Endometrial microvascular endothelial cells (primary cell): Measurements from ENCODE around the gene RPH3AL. TPM values are rescaled to one million over a fixed set of nuclear protein-coding genes. Genes with fewer than 3 reads are reported as not detected.
"Not testable (repeated sequence)": the region's sequence is repeated elsewhere in the genome, so short reads cannot be mapped to it uniquely, and the experiment has no call there.

Experiments
- in situ Hi-C: cut with HindIII; loops from 2 replicates; pipeline ENCODE4 v1.10.0; 2017; ENCODE audit warnings: low sequenced_read_pairs, low pct_unique_long_range_greater_than_20kb; ENCODE audit errors: inconsistent ontology term
- total RNA-seq: library from RNA; depleted of rRNA; stranded (reverse); fragments of >200 nt; gene quantifications from one replicate; pipeline ENCODE4 v1.2.3, GENCODE V29; 2015; ENCODE audit errors: inconsistent ontology term

RPH3AL gene
- total RNA-seq, 1 donor from 2014 or later = 41.1 TPM

GRCh38 chr17:236641-237405, 115.8 kb downstream of the RPH3AL start:
- in situ Hi-C loops = no loop called here

GRCh38 chr17:235831-236640, 116.6 kb downstream of the RPH3AL start:
- in situ Hi-C loops = no loop called here

GRCh38 chr17:234994-235830, 117.4 kb downstream of the RPH3AL start:
- in situ Hi-C loops = not testable (repeated sequence)

- in situ Hi-C loops = not testable (repeated sequence)
Observed at GRCh38 chr17:234163-234993, 118.2 kb downstream of the RPH3AL start.

- in situ Hi-C loops = no loop called here
Observed at GRCh38 chr17:233473-233941, 119.1 kb downstream of the RPH3AL start.

GRCh38 chr17:231966-232807, 120.4 kb downstream of the RPH3AL start:
- in situ Hi-C loops = no loop called here

- in situ Hi-C loops = no loop called here
Observed at GRCh38 chr17:231191-231965, 121.2 kb downstream of the RPH3AL start.

GRCh38 chr17:230395-230770, 122.2 kb downstream of the RPH3AL start:
- in situ Hi-C loops = no loop called here

- in situ Hi-C loops = no loop called here
Observed at GRCh38 chr17:229709-230394, 122.8 kb downstream of the RPH3AL start.

GRCh38 chr17:228951-229708, 123.5 kb downstream of the RPH3AL start:
- in situ Hi-C loops = no loop called here

GRCh38 chr17:227946-228615, 124.5 kb downstream of the RPH3AL start:
- in situ Hi-C loops = no loop called here

- in situ Hi-C loops = no loop called here
Observed at GRCh38 chr17:227078-227945, 125.3 kb downstream of the RPH3AL start.

- in situ Hi-C loops = no loop called here
Observed at GRCh38 chr17:226108-227077, 126.2 kb downstream of the RPH3AL start.
